ENCODE data around the gene EGLN2. TPM values are rescaled to one million over a fixed set of nuclear protein-coding genes. Genes with fewer than 3 reads are reported as not detected.
"Not testable (repeated sequence)": the region's sequence is repeated elsewhere in the genome, so short reads cannot be mapped to it uniquely, and the experiment has no call there.

EGLN2 gene
- total RNA-seq, 1 experiment from 2014 or later: 56.2 TPM

GRCh38 chr19:40766385-40766784 lies 32.6 kb upstream of the EGLN2 start:
- peaks cover 52% of the 10 kb centered on the region for H3K36me3 ChIP-seq
- not testable (repeated sequence) for H3K27me3 ChIP-seq; H3K4me1 ChIP-seq; H3K9me3 ChIP-seq (replicated peaks); H3K4me3 ChIP-seq; H3K27ac ChIP-seq; DNase-seq

GRCh38 chr19:40768869-40769268 lies 30.1 kb upstream of the EGLN2 start:
- DNase-seq: no peak
- Histone ChIP-seq H3K9me3 (replicated peaks) (no peaks in the 10 kb centered on the region), H3K27ac (no peak overlapping the region), H3K4me1 (no peaks in the 10 kb centered on the region), H3K4me3 (no peak overlapping the region), H3K27me3 (no peaks in the 10 kb centered on the region), H3K36me3 (peaks cover 27% of the 10 kb centered on the region)

GRCh38 chr19:40771101-40771862 lies 27.7 kb upstream of the EGLN2 start:
- H3K9me3 ChIP-seq (replicated peaks); H3K4me3 ChIP-seq; H3K4me1 ChIP-seq; H3K27ac ChIP-seq; H3K36me3 ChIP-seq; H3K27me3 ChIP-seq: not testable (repeated sequence)
- DNase-seq: peak; percentile 36 to 69

DNA sequence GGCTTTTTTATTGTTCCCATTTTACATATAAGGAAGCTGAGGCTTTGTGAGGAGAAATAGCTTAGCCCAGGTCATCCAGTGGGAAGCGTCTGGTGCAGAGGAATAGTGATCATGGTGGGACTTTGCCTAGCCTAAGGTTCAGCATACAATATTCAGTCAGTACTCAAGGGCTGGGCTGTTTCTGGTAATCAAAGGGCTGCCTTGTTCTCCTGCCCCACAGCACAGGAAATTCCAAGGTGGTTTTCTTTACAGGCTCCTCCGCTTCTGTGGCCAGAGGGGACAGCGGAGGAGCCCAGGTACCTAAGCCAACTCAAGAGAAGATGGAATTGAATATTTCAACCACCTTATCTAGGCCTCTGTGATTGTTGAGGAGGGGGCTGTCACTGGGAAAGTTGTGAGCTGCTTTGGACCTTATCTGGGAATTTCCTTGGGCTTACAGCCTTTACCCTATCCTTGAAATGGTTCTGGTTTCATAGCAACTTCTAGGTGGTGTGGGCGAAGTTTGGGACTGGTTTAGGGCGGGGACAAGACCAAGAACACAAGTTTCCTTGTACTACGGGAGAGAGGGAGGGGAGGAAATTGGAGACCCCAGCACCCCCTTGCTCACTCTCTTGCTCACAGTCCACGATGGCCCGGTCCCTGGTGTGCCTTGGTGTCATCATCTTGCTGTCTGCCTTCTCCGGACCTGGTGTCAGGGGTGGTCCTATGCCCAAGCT lies 23.9 kb upstream of the EGLN2 start, which contains the start of gene MIA:
Gene MIA, plus strand, starts transcription at position 606 of the 716 bp plus-strand sequence. Its CDS starts 22 bp downstream, at position 628.
- H3K4me3 ChIP-seq: no peak within 1 kb of the TSS
- H3K9me3 ChIP-seq (replicated peaks): no peaks in the 10 kb centered on the region
- H3K27me3 ChIP-seq: no peaks in the 10 kb centered on the region
- DNase-seq: peak in 1 of 2 experiments; percentile 44
- no peak within 1 kb of the TSS for H3K27ac ChIP-seq
- H3K4me1 ChIP-seq: peaks cover 5% of the 10 kb centered on the region; the same call in 1 of the 2 replicates
- H3K36me3 ChIP-seq: no peaks in the 10 kb centered on the region

- Histone ChIP-seq H3K9me3 (replicated peaks) (no peaks in the 10 kb centered on the region), H3K27me3 (no peaks in the 10 kb centered on the region), H3K27ac (no peak overlapping the region), H3K4me3 (no peak overlapping the region), H3K4me1 (peaks cover 5% of the 10 kb centered on the region; the same call in 1 of the 2 replicates), H3K36me3 (no peaks in the 10 kb centered on the region)
- DNase-seq: no peak
Measured at GRCh38 chr19:40775632-40776022, 23.4 kb upstream of the EGLN2 start.

DNA sequence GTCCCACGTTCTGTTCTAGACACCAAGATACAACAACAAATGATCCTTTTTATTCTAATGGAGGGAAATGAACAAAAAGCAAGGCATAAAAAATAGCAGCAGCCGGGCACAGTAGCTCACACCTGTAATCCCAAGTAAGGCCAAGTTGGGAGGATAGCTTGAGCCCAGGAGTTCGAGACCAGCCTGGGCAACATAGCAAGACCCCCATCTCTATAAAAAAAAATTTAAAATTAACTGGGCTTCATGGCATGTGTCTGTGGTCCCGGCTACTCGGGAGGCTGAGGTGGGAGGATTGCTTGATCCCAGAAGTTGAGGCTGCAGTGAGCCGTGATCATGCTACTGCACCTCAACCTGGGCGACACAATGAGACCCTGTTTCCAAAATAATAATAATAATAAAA lies 22.6 kb upstream of the EGLN2 start:
- Histone ChIP-seq H3K36me3 (no peaks in the 10 kb centered on the region), H3K4me1 (peaks cover 5% of the 10 kb centered on the region; the same call in 1 of the 2 replicates)
- DNase-seq: no peak

GRCh38 chr19:40776932-40777644 lies 21.9 kb upstream of the EGLN2 start:
- peak; percentile 94 to 98 for DNase-seq
- Histone ChIP-seq H3K9me3 (replicated peaks) (no peaks in the 10 kb centered on the region), H3K27me3 (no peaks in the 10 kb centered on the region), H3K27ac (peak overlapping the region; percentile 83), H3K4me3 (peak overlapping the region; percentile 67), H3K4me1 (peaks cover 5% of the 10 kb centered on the region; the same call in 1 of the 2 replicates), H3K36me3 (no peaks in the 10 kb centered on the region)

More for the DNA sequence above, 22.6 kb upstream of the EGLN2 start:
- no peak overlapping the region for H3K4me3 ChIP-seq
- H3K27ac ChIP-seq: no peak overlapping the region
- H3K9me3 ChIP-seq (replicated peaks): no peaks in the 10 kb centered on the region
- no peaks in the 10 kb centered on the region for H3K27me3 ChIP-seq

DNA sequence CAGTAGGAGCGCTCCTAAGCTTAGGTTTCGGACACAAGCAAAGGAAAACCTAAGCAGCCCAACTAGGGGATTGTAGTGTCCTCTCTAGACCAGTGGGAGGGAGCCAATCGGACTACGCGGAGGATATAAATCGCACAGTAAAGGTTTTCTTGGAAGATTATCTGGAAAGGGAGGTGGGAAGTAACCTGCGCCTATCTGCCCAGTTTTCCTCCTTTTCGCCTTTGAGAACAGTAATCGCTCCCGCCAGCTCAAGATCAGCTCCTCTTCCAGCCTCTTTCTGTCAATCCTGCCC lies 21.4 kb upstream of the EGLN2 start:
- peak overlapping the region; percentile 83 for H3K27ac ChIP-seq
- no peaks in the 10 kb centered on the region for H3K9me3 ChIP-seq (replicated peaks)
- H3K27me3 ChIP-seq: no peaks in the 10 kb centered on the region
- peaks cover 5% of the 10 kb centered on the region; the same call in 1 of the 2 replicates for H3K4me1 ChIP-seq
- peak overlapping the region; percentile 67 for H3K4me3 ChIP-seq
- H3K36me3 ChIP-seq: no peaks in the 10 kb centered on the region
- DNase-seq: no peak

- Histone ChIP-seq H3K27me3 (no peaks in the 10 kb centered on the region), H3K4me1 (peaks cover 5% of the 10 kb centered on the region; the same call in 1 of the 2 replicates), H3K4me3 (peak within 1 kb of the TSS; percentile 67), H3K27ac (peak within 1 kb of the TSS; percentile 83), H3K9me3 (replicated peaks) (no peaks in the 10 kb centered on the region), H3K36me3 (no peaks in the 10 kb centered on the region)
- DNase-seq: peak; percentile 100
Measured at GRCh38 chr19:40777937-40778705, 20.9 kb upstream of the EGLN2 start, which contains the start of gene RAB4B. TSS of gene RAB4B (plus strand) at chr19:40778247. CDS start at chr19:40778376, 129 bp downstream.

DNA sequence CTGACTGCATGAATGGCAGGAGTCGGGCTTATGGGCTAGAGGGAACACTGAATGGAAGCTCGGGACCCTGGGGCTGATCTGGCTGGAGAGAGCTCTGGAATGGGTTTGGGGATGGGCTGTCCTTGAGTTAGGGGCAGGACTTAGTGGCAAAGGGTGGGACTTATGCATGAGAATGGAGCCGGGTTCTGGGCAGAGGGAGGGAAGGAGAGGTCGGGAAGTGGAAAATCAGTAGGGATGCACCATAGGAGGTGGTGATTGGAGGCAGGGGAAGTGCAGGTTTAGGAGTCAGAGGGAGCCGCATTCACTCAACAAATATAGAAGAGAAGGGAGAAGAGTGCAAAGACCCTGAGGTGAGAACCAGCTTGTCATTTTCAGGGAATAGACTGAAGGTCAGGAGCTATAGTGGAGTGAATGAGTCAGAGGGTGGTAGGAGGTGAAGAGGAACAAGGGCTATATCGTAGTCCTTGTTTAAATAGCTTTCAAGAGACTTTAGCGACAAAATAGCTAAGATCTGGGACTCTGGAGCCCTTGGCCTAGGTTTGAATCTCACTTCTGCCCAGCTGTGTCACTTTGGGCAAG lies 20.2 kb upstream of the EGLN2 start:
- Histone ChIP-seq H3K4me3 (peak overlapping the region; percentile 67), H3K36me3 (no peaks in the 10 kb centered on the region), H3K9me3 (replicated peaks) (no peaks in the 10 kb centered on the region), H3K4me1 (peaks cover 5% of the 10 kb centered on the region; the same call in 1 of the 2 replicates), H3K27me3 (no peaks in the 10 kb centered on the region), H3K27ac (peak overlapping the region; percentile 83)
- DNase-seq: no peak

DNA sequence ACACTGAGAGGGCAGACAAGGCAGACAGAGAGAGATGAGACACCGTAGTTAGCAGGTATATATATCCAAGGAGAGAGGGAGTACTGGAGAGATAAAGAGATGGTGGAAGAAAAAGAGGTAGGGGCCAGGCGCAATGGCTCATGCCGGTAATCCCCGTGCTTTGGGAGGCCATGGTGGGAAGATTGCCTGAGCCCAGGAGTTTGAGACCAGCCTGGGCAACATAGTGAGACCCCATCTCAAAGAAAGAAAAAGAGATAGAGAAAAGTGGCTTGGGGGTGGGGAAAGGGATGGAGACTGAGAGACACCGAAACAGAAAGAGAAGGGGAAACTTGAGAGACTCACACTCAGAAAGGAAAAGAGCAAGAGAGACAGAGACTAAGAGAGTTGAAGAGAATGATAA lies 18.4 kb upstream of the EGLN2 start:
- no peaks in the 10 kb centered on the region for H3K27me3 ChIP-seq
- no peaks in the 10 kb centered on the region for H3K36me3 ChIP-seq
- H3K9me3 ChIP-seq (replicated peaks): no peaks in the 10 kb centered on the region
- no peak for DNase-seq
- H3K4me1 ChIP-seq: peaks cover 5% of the 10 kb centered on the region; the same call in 1 of the 2 replicates
- H3K27ac ChIP-seq: no peak overlapping the region
- no peak overlapping the region for H3K4me3 ChIP-seq

GRCh38 chr19:40781140-40781539 lies 17.9 kb upstream of the EGLN2 start:
- Histone ChIP-seq H3K4me1 (peaks cover 5% of the 10 kb centered on the region; the same call in 1 of the 2 replicates), H3K27ac (no peak overlapping the region), H3K9me3 (replicated peaks) (no peaks in the 10 kb centered on the region), H3K4me3 (no peak overlapping the region), H3K27me3 (no peaks in the 10 kb centered on the region), H3K36me3 (no peaks in the 10 kb centered on the region)
- DNase-seq: no peak

DNA sequence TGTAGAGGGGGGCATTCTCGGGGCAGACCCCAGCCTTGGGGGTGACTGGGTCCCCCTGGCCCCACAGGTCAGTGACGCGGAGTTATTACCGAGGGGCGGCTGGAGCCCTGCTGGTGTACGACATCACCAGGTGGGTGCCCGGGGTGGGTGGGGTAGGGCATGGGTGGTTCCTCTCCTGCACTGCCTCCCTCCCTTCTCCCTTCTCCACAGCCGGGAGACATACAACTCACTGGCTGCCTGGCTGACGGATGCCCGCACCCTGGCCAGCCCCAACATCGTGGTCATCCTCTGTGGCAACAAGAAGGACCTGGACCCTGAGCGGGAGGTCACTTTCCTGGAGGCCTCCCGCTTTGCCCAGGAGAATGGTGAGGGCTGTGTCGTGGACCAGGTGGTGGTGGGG lies 15.3 kb upstream of the EGLN2 start:
- Histone ChIP-seq H3K36me3 (no peaks in the 10 kb centered on the region), H3K9me3 (replicated peaks) (no peaks in the 10 kb centered on the region), H3K27me3 (no peaks in the 10 kb centered on the region), H3K4me1 (no peaks in the 10 kb centered on the region), H3K4me3 (no peak overlapping the region), H3K27ac (no peak overlapping the region)
- DNase-seq: no peak

DNA sequence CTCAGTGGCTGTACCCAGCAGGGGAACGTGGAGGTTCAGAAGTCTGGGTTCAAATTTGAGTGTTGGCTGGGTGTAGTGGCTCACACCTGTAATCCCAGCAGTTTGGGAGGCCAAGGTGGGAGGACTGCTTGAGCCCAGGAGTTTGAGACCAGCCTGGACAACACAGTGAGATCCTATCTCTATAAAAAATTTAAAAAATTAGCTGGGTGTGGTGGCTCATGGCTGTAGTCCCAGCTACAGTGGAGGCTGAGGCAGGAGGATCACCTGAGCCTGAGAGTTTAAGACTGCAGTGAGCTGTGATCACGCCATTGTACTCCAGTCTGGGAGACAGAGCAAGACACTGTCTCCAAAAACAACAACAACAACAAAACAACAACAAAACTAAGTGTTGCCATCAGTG lies 14.8 kb upstream of the EGLN2 start:
- not testable (repeated sequence) for H3K9me3 ChIP-seq (replicated peaks)

More for the DNA sequence above, 14.8 kb upstream of the EGLN2 start:
- H3K27me3 ChIP-seq, H3K36me3 ChIP-seq, H3K27ac ChIP-seq, H3K4me1 ChIP-seq, H3K4me3 ChIP-seq, DNase-seq: not testable (repeated sequence)
